HG02610 (cell line): ENCODE data around the gene GMDS.

Experiments
- ATAC-seq: cut with Tn5 transposase; IDR thresholded peaks from one replicate; pipeline ENCODE4 v1.9.1; 2021; ENCODE audit warnings: mild to moderate bottlenecking, moderate library complexity; ENCODE audit not compliant: unreplicated experiment

GMDS gene

GRCh38 chr6:2209226-2209809, 36.1 kb downstream of the GMDS start:
- peak; percentile 63 for ATAC-seq

- ATAC-seq = no peak
Measured at GRCh38 chr6:2208468-2208867, 36.9 kb downstream of the GMDS start.

GRCh38 chr6:2205396-2205795, 40.0 kb downstream of the GMDS start:
- ATAC-seq = no peak

- ATAC-seq = no peak
Measured at GRCh38 chr6:2204272-2204671, 41.1 kb downstream of the GMDS start.

- no peak for ATAC-seq
Measured at GRCh38 chr6:2203264-2203663, 42.1 kb downstream of the GMDS start.

GRCh38 chr6:2197984-2198383, 47.4 kb downstream of the GMDS start:
- ATAC-seq = no peak

- no peak for ATAC-seq
Measured at GRCh38 chr6:2197177-2197671, 48.2 kb downstream of the GMDS start.

- no peak for ATAC-seq
Measured at GRCh38 chr6:2196079-2196679, 49.2 kb downstream of the GMDS start.

- no peak for ATAC-seq
Measured at GRCh38 chr6:2194643-2195042, 50.8 kb downstream of the GMDS start.

- ATAC-seq = no peak
Measured at GRCh38 chr6:2193931-2194330, 51.5 kb downstream of the GMDS start.

GRCh38 chr6:2192976-2193375, 52.4 kb downstream of the GMDS start:
- no peak for ATAC-seq

GRCh38 chr6:2191390-2191740, 54.0 kb downstream of the GMDS start:
- ATAC-seq = no peak

- no peak for ATAC-seq
Measured at GRCh38 chr6:2190661-2191389, 54.6 kb downstream of the GMDS start.

GRCh38 chr6:2188856-2189384, 56.5 kb downstream of the GMDS start:
- ATAC-seq = no peak

GRCh38 chr6:2188397-2188796, 57.0 kb downstream of the GMDS start:
- ATAC-seq = no peak

- no peak for ATAC-seq
Measured at GRCh38 chr6:2187826-2188225, 57.6 kb downstream of the GMDS start.

- ATAC-seq = peak; percentile 85
Measured at GRCh38 chr6:2186516-2186915, 58.9 kb downstream of the GMDS start.

- no peak for ATAC-seq
Measured at GRCh38 chr6:2185466-2185865, 59.9 kb downstream of the GMDS start.

- no peak for ATAC-seq
Measured at GRCh38 chr6:2184700-2185455, 60.5 kb downstream of the GMDS start.

- ATAC-seq = no peak
Measured at GRCh38 chr6:2183752-2184151, 61.7 kb downstream of the GMDS start.

- ATAC-seq = no peak
Measured at GRCh38 chr6:2183246-2183645, 62.2 kb downstream of the GMDS start.
